ENCODE measurements around the gene BACE2.

- TF ChIP-seq CTCF (IDR thresholded peaks at IDR 0.05; ENCODE audit: insufficient read depth, low read length, poor library complexity, severe bottlenecking), result no peak
- TF ChIP-seq EZH2phosphoT487 (conservative IDR thresholded peaks at IDR 0.05; ENCODE audit: low read length), result no peak
These were observed 68.5 kb downstream of the BACE2 start for GRCh38 chr21:41236352-41236973.
